ENCODE data around the gene SCAND1.

Gene SCAND1

DNA sequence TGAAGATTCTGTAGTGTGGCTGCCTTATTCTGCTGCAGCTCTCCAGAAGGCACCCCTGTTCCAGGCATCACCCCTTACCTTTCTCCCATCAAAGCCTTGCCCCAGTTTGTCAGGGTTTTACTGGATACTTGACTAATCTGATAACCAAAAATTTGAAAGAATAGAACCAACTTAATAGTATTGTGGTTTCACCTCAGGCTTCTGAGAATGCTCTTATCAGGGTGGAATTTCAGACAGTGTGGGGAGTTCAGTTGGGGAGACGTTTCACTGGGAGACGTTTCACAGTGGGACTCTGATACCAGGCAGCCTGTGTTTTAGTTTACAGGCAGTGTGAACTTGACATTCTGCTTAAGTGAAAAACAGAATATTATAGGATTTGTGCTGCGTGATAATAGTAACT lies 50.5 kb downstream of the SCAND1 start:
- no peak for DNase-seq

Measured in NCI-H1092 (cell line).